ENCODE data around the gene TFEC.
"Not testable (repeated sequence)": the region's sequence is repeated elsewhere in the genome, so short reads cannot be mapped to it uniquely, and the experiment has no call there.

TFEC gene, protein sequence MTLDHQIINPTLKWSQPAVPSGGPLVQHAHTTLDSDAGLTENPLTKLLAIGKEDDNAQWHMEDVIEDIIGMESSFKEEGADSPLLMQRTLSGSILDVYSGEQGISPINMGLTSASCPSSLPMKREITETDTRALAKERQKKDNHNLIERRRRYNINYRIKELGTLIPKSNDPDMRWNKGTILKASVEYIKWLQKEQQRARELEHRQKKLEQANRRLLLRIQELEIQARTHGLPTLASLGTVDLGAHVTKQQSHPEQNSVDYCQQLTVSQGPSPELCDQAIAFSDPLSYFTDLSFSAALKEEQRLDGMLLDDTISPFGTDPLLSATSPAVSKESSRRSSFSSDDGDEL

GRCh38 chr7:116030651-116031276 is at the start of gene TFEC:
Gene TFEC, minus strand, starts transcription at chr7:116030763. Its CDS starts 46,322 bp downstream, at chr7:115984441.
- DNase-seq (ENCODE audit: low spot score) = no peak

- DNase-seq (ENCODE audit: low spot score) = no peak
Observed at GRCh38 chr7:116075351-116076145, 45.0 kb upstream of the TFEC start.

GRCh38 chr7:116071629-116072028 is 41.1 kb upstream of the TFEC start:
- no peak for DNase-seq (ENCODE audit: low spot score)

- no peak for DNase-seq (ENCODE audit: low spot score)
Observed at GRCh38 chr7:116064179-116064578, 33.6 kb upstream of the TFEC start.

- DNase-seq (ENCODE audit: low spot score) = no peak
Observed at GRCh38 chr7:116062666-116063065, 32.1 kb upstream of the TFEC start.

GRCh38 chr7:116052006-116052405 is 21.4 kb upstream of the TFEC start:
- DNase-seq (ENCODE audit: low spot score) = no peak

GRCh38 chr7:116047261-116047660 is 16.7 kb upstream of the TFEC start:
- not testable (repeated sequence) for DNase-seq (ENCODE audit: low spot score)

- no peak for DNase-seq (ENCODE audit: low spot score)
Observed at GRCh38 chr7:116045532-116045931, 15.0 kb upstream of the TFEC start.

GRCh38 chr7:116041615-116042014 is 11.1 kb upstream of the TFEC start:
- no peak for DNase-seq (ENCODE audit: low spot score)

DNA sequence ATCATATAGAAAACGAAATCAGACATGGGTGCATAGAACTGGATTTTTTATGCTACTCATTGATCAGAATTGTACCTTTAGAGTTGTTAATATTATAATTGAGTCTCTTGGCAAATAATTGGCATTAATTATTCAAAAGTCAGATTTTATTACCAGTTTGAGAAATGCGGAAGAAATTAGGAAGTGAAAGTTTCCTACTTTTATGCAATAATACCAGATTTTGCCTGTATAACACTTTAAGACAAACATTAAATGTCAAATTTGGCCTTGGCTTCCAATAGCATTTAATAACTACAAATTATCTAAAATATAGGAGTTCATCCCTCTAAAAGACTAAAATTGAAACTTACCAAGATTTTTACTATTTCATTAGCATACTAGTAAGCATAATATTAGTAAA is 6.8 kb upstream of the TFEC start:
- DNase-seq (ENCODE audit: low spot score) = no peak

DNA sequence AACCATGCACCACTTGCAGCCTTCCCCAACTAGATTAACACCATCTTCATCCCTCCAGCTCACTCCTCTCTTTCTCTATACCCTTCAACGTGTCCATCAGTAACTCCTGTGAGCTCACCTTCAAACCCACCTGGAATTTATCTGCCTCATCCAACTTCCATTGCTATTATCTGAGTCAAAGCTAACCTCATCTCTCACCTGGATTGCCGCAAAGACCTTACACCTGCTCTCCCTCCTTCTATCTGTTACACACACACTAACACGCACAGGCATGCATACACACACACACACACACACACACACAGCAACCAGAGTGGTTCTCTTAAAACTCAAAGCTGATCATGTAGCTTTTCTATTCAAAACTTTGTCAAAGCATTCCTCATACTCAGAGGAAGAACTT is 3.8 kb upstream of the TFEC start:
- no peak for DNase-seq (ENCODE audit: low spot score)

DNA sequence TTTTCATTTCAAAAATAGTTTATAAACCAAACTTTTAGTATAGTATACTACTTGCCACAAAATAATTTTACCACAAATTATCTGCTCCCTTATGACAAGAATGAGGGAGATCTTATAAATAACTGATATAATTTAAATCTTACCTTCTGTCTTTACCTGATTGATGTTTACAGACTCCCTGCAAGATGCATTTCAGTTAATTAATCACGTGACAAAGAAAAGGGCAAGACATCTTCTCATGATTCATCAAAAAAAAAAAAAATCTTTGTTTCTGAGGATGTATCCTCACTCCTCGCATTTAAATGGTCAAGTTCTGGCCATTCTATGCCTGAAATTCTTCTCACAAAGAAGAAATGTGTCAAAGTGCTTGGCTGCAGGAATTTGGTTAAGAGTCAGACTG is 2.3 kb upstream of the TFEC start:
- DNase-seq (ENCODE audit: low spot score) = no peak

DNA sequence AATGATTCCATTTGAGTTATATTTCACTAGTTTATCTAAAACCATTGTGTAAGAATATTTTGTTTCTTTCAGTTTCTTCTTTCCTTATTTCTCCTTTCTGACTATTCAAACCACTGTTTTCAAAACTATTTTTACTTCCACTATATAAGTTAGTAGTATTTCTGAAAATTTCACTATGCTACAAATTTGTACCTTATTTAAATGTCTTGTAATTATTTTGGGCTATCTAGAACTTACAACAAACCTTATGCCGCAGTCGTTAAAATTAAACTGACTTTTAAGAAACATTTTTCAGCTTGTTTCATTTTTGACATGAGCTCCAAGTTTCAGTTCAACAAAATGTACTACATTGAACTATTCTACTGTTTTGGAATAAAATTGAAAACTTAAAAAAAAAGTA is 1.8 kb downstream of the TFEC start:
- DNase-seq (ENCODE audit: low spot score) = no peak

DNA sequence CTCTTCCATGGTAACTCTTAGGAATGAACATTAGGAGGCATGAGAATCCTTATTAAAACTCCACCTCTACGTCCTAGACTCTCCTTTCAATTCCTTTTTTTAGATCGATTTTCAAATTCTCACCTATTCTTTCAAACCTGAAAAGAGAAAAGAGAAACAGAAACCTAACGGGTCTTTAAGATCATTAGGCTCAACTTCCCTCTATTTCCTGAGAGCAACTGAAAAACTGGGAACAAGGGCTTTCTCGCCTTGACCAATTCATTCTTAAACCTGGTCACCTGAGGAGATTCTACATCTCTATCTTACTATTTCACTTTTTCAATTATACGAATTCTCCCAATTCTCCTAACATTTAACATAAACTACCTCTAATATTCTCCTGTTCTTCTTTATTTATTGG is 2.8 kb downstream of the TFEC start:
- DNase-seq (ENCODE audit: low spot score) = no peak

DNA sequence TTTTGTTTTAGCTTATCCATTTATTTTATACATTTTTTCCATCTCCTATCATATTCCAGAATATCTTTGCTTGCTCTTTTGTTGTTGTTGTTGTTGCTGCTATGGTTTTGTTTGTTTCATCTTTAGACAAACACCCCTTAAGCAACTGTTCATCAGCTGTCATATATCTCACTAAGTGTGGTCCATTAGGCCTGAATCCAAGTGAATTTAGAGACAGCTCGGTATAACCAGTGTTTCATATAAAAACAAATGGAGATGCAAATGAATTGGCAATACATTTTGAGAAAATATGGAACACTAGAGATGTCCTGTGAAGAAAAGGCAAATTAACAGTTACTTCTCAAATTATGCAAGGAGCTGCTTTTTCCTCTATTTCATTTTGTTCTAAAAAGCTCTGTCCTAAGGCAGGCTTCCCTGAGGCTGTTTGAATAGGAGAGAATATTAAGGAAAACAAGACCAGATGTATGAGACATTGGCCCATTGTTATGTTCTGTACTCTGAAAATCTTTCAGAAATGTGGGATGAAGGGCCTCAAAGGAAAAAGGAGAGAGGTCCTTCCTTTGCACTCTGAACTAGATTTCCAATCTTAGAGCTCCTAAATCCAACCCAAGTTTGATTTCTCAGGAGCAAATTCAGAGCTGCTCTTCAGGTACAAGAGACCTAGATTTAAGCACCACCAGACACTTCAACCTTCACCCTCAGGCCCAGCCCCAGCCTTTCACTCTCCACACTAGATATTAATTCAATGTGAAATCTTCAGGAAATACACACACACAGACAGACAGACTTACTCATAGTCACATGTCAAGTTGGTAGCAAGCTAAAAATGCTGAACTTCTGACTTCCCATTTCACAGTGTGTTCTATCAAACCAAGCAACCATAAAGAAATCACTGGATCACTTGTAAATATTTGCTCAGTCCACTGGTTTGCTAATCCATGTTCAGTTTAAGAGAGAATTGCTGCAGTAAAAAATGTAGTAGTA is 5.4 kb downstream of the TFEC start:
- DNase-seq (ENCODE audit: low spot score) = no peak

GRCh38 chr7:116021237-116021636 is 9.3 kb downstream of the TFEC start:
- DNase-seq (ENCODE audit: low spot score) = no peak

DNA sequence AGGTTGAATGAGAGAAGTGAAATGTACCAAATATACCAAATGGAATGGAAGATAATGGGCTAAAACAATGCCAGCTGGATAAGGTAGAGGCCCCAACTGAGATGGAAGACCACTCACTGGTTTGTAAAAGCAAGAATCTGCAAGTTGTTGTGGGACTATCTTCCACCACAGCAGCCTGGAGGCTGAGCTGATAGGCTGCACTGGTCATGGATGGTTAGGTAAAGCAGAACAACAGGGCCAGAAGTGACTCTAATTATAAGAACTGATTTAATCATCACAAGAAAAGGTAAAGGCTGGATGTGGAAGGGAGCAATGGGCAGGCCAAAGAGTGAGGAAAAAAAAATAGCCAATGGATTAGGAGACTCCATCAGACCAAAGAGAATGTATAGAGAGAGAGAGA is 11.8 kb downstream of the TFEC start:
- DNase-seq (ENCODE audit: low spot score) = no peak

GRCh38 chr7:116013675-116014074 is 16.9 kb downstream of the TFEC start:
- no peak for DNase-seq (ENCODE audit: low spot score)

DNA sequence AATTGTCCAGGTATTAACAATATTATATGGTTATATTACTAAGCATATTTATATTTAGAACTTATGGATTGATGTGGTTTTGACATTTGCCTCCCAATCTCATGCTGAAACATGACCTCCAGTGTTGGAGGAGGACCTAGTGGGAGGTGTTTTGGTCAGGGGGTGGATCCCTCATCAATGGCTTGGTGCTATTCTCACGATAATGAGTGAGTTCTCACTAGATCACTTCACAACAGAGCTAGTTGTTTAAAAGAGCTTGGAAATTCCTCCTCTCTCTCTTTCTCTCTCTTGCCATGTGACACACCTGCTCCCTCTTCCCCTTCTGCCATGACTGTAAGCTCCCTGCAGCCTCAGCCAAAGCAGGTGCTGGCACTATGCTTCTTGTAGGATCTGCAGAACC is 19.0 kb downstream of the TFEC start:
- DNase-seq (ENCODE audit: low spot score) = no peak

- not testable (repeated sequence) for DNase-seq (ENCODE audit: low spot score)
Observed at GRCh38 chr7:116004762-116005161, 25.8 kb downstream of the TFEC start.

- DNase-seq (ENCODE audit: low spot score) = no peak
Observed at GRCh38 chr7:115997221-115997620, 33.3 kb downstream of the TFEC start.

DNA sequence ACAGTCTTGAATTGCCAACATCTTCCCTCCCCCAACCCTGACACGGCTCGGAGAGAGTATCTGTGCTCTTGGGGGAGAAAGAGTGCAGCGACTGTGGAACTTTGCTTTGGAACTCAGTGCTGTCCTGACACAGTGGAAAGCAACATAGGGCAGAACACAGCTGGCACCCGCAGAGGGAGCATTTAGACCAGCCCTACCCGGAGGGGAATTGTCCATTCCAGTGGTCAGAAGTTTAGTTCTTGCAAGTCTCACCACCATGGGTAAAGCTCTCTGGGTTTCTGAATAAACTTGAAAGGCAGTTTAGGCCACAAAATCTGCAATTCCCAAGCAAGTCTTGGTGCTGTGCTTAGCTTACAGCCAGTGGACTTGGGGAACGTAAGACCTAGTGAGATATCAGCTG is 34.9 kb downstream of the TFEC start:
- no peak for DNase-seq (ENCODE audit: low spot score)

Data from ecto neural progenitor cell (in vitro differentiated cells).